ENCODE data around the gene LRRC8C.

LRRC8C gene

GRCh38 chr1:89599332-89599630 lies 33.6 kb upstream of the LRRC8C start:
- H3K27me3 ChIP-seq (ENCODE audit: control insufficient read depth, insufficient read depth, low read length), result no peaks in the 10 kb centered on the region
- no peak overlapping the region for H3K4me3 ChIP-seq (ENCODE audit: low read length)
- no peaks in the 10 kb centered on the region for H3K9me3 ChIP-seq (replicated peaks; ENCODE audit: low read length)
- peaks cover 16% of the 10 kb centered on the region for H3K4me1 ChIP-seq (ENCODE audit: control insufficient read depth, insufficient read depth, low read length)
- H3K36me3 ChIP-seq (ENCODE audit: insufficient read depth, low read length), result no peaks in the 10 kb centered on the region
- no peak overlapping the region for H3K4me2 ChIP-seq (ENCODE audit: low read length)
- no peak overlapping the region for H3K9ac ChIP-seq (ENCODE audit: low read depth, low read length)

- H3K27me3 ChIP-seq (ENCODE audit: control insufficient read depth, insufficient read depth, low read length), result no peaks in the 10 kb centered on the region
- H3K4me1 ChIP-seq (ENCODE audit: control insufficient read depth, insufficient read depth, low read length), result peaks cover 23% of the 10 kb centered on the region
Measured at GRCh38 chr1:89600451-89601224, 32.3 kb upstream of the LRRC8C start.

GRCh38 chr1:89602871-89603404 lies 30.0 kb upstream of the LRRC8C start:
- Histone ChIP-seq H3K9ac (ENCODE audit: low read depth, low read length) (no peak overlapping the region), H3K4me2 (ENCODE audit: low read length) (no peak overlapping the region), H3K36me3 (ENCODE audit: insufficient read depth, low read length) (no peaks in the 10 kb centered on the region), H3K4me1 (ENCODE audit: control insufficient read depth, insufficient read depth, low read length) (peaks cover 32% of the 10 kb centered on the region), H3K4me3 (ENCODE audit: low read length) (no peak overlapping the region), H3K9me3 (replicated peaks; ENCODE audit: low read length) (no peaks in the 10 kb centered on the region), H3K27me3 (ENCODE audit: control insufficient read depth, insufficient read depth, low read length) (no peaks in the 10 kb centered on the region)

More at GRCh38 chr1:89600451-89601224, 32.3 kb upstream of the LRRC8C start:
- H3K4me2 ChIP-seq (ENCODE audit: low read length), result no peak overlapping the region
- H3K9me3 ChIP-seq (replicated peaks; ENCODE audit: low read length), result no peaks in the 10 kb centered on the region
- H3K36me3 ChIP-seq (ENCODE audit: insufficient read depth, low read length), result no peaks in the 10 kb centered on the region
- no peak overlapping the region for H3K9ac ChIP-seq (ENCODE audit: low read depth, low read length)
- no peak overlapping the region for H3K4me3 ChIP-seq (ENCODE audit: low read length)

- Histone ChIP-seq H3K4me2 (ENCODE audit: low read length) (peak overlapping the region; percentile 52), H3K9ac (ENCODE audit: low read depth, low read length) (no peak overlapping the region), H3K27me3 (ENCODE audit: control insufficient read depth, insufficient read depth, low read length) (no peaks in the 10 kb centered on the region), H3K4me3 (ENCODE audit: low read length) (no peak overlapping the region), H3K9me3 (replicated peaks; ENCODE audit: low read length) (no peaks in the 10 kb centered on the region), H3K36me3 (ENCODE audit: insufficient read depth, low read length) (no peaks in the 10 kb centered on the region), H3K4me1 (ENCODE audit: control insufficient read depth, insufficient read depth, low read length) (peaks cover 39% of the 10 kb centered on the region)
Measured at GRCh38 chr1:89603651-89604413, 29.1 kb upstream of the LRRC8C start.

- peaks cover 39% of the 10 kb centered on the region for H3K4me1 ChIP-seq (ENCODE audit: control insufficient read depth, insufficient read depth, low read length)
- no peak overlapping the region for H3K9ac ChIP-seq (ENCODE audit: low read depth, low read length)
- no peak overlapping the region for H3K4me3 ChIP-seq (ENCODE audit: low read length)
- no peak overlapping the region for H3K4me2 ChIP-seq (ENCODE audit: low read length)
- no peaks in the 10 kb centered on the region for H3K9me3 ChIP-seq (replicated peaks; ENCODE audit: low read length)
- no peaks in the 10 kb centered on the region for H3K27me3 ChIP-seq (ENCODE audit: control insufficient read depth, insufficient read depth, low read length)
- H3K36me3 ChIP-seq (ENCODE audit: insufficient read depth, low read length), result no peaks in the 10 kb centered on the region
Measured at GRCh38 chr1:89604414-89604735, 28.5 kb upstream of the LRRC8C start.

- Histone ChIP-seq H3K36me3 (ENCODE audit: insufficient read depth, low read length) (no peaks in the 10 kb centered on the region), H3K9ac (ENCODE audit: low read depth, low read length) (no peak overlapping the region), H3K4me1 (ENCODE audit: control insufficient read depth, insufficient read depth, low read length) (peaks cover 39% of the 10 kb centered on the region), H3K4me2 (ENCODE audit: low read length) (no peak overlapping the region), H3K27me3 (ENCODE audit: control insufficient read depth, insufficient read depth, low read length) (no peaks in the 10 kb centered on the region), H3K9me3 (replicated peaks; ENCODE audit: low read length) (no peaks in the 10 kb centered on the region), H3K4me3 (ENCODE audit: low read length) (no peak overlapping the region)
Measured at GRCh38 chr1:89605692-89606091, 27.2 kb upstream of the LRRC8C start.

- Histone ChIP-seq H3K4me1 (ENCODE audit: control insufficient read depth, insufficient read depth, low read length) (peaks cover 39% of the 10 kb centered on the region), H3K9me3 (replicated peaks; ENCODE audit: low read length) (no peaks in the 10 kb centered on the region), H3K36me3 (ENCODE audit: insufficient read depth, low read length) (no peaks in the 10 kb centered on the region), H3K4me2 (ENCODE audit: low read length) (no peak overlapping the region), H3K9ac (ENCODE audit: low read depth, low read length) (no peak overlapping the region), H3K27me3 (ENCODE audit: control insufficient read depth, insufficient read depth, low read length) (no peaks in the 10 kb centered on the region), H3K4me3 (ENCODE audit: low read length) (no peak overlapping the region)
Measured at GRCh38 chr1:89606227-89606980, 26.5 kb upstream of the LRRC8C start.

- Histone ChIP-seq H3K9me3 (replicated peaks; ENCODE audit: low read length) (no peaks in the 10 kb centered on the region), H3K36me3 (ENCODE audit: insufficient read depth, low read length) (no peaks in the 10 kb centered on the region), H3K4me1 (ENCODE audit: control insufficient read depth, insufficient read depth, low read length) (peaks cover 39% of the 10 kb centered on the region), H3K27me3 (ENCODE audit: control insufficient read depth, insufficient read depth, low read length) (no peaks in the 10 kb centered on the region), H3K9ac (ENCODE audit: low read depth, low read length) (no peak overlapping the region), H3K4me2 (ENCODE audit: low read length) (no peak overlapping the region), H3K4me3 (ENCODE audit: low read length) (no peak overlapping the region)
Measured at GRCh38 chr1:89607156-89607555, 25.8 kb upstream of the LRRC8C start.

GRCh38 chr1:89607586-89608318 lies 25.2 kb upstream of the LRRC8C start:
- Histone ChIP-seq H3K4me1 (ENCODE audit: control insufficient read depth, insufficient read depth, low read length) (peaks cover 39% of the 10 kb centered on the region), H3K9me3 (replicated peaks; ENCODE audit: low read length) (no peaks in the 10 kb centered on the region), H3K27me3 (ENCODE audit: control insufficient read depth, insufficient read depth, low read length) (no peaks in the 10 kb centered on the region), H3K4me2 (ENCODE audit: low read length) (no peak overlapping the region), H3K36me3 (ENCODE audit: insufficient read depth, low read length) (no peaks in the 10 kb centered on the region), H3K4me3 (ENCODE audit: low read length) (no peak overlapping the region), H3K9ac (ENCODE audit: low read depth, low read length) (no peak overlapping the region)

- Histone ChIP-seq H3K9ac (ENCODE audit: low read depth, low read length) (no peak overlapping the region), H3K4me2 (ENCODE audit: low read length) (no peak overlapping the region), H3K4me1 (ENCODE audit: control insufficient read depth, insufficient read depth, low read length) (peaks cover 36% of the 10 kb centered on the region), H3K27me3 (ENCODE audit: control insufficient read depth, insufficient read depth, low read length) (no peaks in the 10 kb centered on the region), H3K36me3 (ENCODE audit: insufficient read depth, low read length) (no peaks in the 10 kb centered on the region), H3K9me3 (replicated peaks; ENCODE audit: low read length) (no peaks in the 10 kb centered on the region), H3K4me3 (ENCODE audit: low read length) (no peak overlapping the region)
Measured at GRCh38 chr1:89608319-89608983, 24.5 kb upstream of the LRRC8C start.
